GM19328 (cell line): ENCODE results near the gene KBTBD4.
"Not testable (repeated sequence)": the region's sequence is repeated elsewhere in the genome, so short reads cannot be mapped to it uniquely, and the experiment has no call there.

Experiments used
- ATAC-seq: cut with Tn5 transposase; IDR thresholded peaks from one replicate; pipeline ENCODE4 v1.9.1; 2021; ENCODE audit warnings: mild to moderate bottlenecking, moderate library complexity; ENCODE audit not compliant: unreplicated experiment

The KBTBD4 gene

DNA sequence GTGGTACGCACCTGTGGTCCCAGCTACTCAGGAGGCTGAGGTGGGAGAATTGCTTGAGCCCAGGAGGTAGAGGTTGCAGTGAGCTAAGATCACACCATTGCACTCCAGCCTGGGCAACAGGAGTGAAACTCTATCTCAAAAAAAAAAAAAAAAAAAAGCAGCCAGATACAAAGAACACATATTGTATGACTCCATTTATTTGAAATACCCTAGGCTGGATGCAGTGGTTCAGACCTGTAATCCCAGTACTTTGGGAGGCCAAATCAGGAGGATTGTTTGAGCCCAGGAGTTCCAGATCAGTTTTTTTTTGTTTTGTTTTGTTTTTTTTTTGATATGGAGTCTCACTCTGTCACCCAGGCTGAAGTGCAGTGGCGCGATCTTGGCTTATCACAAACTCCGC lies 16.4 kb downstream of the KBTBD4 start:
- ATAC-seq, result not testable (repeated sequence)

DNA sequence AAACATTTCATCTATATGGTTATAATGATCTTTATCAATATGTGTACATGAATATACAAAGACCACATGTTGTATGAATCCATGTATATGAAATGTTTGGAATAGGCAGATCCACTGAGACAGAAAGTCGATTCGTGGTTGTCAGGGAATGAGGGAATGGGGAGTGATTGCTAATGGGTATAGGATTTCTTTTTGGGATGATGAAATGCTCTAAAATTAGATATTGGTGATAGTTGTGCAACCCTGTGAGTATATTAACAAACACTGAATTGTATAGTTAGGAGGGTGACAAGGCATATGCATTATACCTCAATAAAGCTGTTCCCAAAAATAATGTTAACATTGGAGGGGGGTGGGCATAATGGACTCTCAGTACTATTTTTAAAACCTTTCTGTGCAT lies 18.3 kb downstream of the KBTBD4 start:
- no peak for ATAC-seq

DNA sequence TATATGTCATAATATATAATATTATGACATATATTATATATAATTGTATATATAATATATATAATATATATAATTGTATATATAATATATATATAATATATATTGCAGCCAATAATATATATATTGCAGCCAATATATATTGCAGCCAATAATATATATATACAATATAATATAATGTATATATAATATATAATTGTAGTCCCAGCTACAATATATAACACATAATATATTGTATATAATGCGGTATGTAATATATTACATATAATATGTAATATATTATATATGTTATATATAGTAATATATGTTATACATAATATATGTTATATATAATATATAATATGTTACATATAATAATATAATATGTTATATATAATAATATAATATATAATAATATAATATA lies 20.1 kb downstream of the KBTBD4 start:
- ATAC-seq, result no peak

DNA sequence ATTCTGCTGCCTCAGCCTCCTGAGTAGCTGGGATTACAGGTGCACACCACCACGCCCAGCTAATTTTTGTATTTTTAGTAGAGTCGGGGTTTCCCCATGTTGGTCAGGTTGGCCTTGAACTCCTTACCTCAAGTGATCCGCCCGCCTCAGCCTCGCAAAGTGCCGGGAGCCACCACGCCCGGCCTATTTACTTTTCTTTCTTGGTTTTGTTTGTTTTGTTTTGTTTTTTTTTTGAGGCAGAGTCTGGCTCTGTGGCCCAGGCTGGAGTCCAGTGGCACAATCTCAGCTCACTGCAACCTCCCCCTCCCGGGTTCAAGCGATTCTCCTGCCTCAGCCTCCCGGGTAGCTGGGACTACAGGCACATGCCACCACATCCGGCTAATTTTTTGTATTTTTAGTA lies 21.8 kb downstream of the KBTBD4 start:
- ATAC-seq, result not testable (repeated sequence)

DNA sequence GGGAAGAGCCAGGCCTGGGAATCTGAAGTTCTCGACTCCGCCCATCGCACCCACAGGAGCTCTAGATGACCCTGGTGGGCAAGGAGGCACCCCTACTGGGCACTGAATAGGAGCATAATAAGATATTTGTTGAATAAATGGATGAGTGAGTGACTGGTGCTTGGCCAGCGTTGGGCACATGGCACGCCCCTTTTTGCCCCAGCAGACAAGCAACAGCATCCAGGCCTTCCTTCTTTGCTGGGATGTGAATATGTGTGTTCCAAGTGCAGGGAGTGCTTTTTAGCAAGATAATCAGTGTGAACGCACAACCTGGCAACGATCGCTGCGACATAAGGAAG lies 25.4 kb downstream of the KBTBD4 start:
- peak; percentile 21 for ATAC-seq

DNA sequence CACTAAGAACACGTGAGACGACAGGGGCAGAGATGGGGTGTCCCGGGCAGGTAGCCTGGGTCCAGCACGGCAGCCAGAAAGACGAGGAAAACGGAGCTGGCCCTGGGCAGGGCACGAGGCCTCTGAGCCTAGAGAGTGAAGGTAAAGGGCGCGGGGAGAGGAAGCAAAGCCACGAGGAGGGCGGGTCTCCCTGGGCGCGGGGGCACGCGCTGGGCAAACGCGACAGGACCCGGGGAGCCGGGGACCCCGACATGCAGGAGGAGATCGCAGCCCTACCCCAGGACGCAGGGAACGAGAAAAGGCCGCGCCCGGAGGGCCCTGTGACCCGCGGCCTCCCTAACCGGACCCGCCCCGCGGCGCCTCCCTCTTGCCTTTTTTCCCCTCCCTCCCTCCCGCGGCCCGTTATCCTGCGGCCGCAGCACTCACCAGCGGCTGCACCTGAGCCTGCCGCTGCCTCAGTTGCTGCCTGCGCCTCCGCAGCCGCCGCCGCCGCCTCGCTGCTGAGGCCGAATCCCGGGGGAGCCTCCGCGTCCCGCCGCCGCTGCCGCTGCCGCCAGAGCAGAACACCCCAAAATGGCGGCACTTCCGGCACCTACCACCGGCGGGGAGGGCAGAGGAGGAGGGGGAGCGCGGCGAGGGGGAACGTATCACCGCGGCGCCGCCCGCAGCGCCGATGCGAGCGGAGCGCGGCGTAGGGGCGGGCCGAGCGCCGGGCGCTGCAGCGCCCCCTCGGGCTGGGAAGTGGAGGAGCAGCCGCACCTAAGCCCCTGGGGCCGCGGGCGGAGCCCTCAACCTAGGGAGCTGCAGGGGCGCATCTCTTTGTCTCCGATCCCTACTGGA lies 26.0 kb downstream of the KBTBD4 start, which contains the start of gene CELF1:
Gene CELF1, minus strand, starts transcription at position 567 of the 840 bp plus-strand sequence. CDS start 53,609 bp downstream, outside the sequence.
- ATAC-seq, result peak; percentile 88

DNA sequence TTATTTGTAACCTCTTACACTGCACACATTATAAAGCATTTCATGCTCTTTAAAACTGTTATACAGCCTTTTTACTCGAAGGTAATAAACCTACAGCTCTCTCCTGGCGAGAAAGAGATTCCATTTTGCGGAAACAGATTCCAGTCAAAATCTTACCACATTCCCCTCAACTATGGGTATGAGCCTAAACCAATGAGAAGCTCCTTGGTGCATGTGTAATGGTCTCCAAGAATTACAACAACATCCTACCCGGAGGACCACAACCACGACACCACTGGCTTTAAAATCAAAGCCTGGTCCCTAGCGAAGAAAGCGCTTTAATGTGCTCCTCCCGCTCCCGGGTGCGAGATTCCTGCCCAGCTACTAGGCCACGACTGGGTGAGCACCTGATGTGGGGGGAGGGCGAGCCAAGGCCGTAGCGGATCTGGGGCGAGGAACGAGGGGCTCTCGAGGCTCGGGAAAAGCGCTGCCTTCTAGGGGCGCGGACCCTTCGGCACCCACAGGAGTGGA lies 26.7 kb downstream of the KBTBD4 start:
- ATAC-seq, result peak; percentile 2

DNA sequence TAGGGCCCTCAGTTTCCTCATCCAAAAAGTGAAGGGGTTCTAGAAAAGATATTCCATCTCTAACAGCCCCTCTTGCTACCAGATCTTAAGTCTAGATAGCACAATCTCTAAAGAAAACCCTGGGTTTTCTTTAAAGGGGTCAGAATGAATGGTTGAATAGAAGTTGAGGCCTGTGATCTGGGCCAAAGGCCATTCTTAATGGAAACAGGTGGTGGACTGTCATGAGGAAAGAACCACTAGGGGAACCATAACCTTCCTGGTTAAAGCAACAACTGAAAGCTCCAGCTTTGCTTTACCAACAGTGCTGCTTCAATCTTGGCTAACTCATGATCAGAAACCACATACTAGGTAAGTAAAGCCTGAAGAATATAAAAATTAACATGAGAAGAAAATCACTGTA lies 27.7 kb downstream of the KBTBD4 start:
- ATAC-seq, result no peak

DNA sequence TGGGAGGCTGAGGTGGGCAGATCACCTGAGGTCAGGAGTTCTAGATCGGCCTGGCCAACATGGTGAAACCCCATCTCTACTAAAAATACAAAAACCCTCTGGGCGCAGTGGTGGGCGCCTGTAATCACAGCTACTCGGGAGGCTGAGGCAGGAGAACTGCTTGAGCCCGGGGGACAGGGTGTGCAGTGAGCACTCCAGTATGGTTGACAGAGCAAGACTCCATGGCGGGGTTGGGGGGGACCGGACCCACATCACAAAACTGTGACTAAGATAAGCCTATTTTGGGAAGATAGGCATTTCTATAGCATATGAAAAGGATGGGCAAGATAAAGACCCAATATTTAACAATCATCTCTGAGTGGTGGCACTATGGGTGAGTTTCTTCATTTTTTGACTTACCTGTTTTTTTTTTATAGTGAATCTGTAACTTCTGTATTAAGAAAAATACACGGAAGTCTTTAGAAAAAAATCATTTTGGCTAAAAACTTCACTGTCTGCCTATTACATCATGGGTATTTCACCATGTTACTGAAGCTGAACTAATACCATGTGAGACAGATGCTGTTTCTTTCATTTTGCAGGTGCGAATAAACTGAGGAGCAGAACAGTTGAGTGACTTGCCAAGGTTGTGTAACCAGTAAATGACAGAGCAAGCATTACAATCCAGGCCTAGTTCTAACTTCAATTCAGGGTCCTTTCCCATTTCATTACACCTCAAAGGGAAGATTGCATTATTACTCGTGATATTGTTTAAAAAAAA lies 28.3 kb downstream of the KBTBD4 start:
- ATAC-seq, result no peak

DNA sequence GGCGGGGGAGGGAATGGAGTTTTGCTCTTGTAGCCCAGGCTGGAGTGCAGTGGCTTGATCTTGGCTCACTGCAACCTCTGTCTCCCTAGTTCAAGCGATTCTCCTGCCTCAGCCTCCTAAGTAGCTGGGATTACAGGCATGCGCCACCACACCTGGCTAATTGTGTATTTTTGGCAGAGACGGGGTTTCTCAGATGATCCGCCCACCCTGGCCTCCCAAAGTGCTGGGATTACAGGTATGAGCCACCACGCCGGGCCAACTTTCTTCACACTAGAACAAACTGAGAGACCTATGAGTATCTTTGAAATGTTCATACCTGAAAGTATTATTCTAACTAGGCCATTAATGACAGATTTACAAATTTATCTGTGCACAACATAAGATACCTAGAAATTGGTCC lies 32.5 kb downstream of the KBTBD4 start:
- ATAC-seq, result not testable (repeated sequence)

DNA sequence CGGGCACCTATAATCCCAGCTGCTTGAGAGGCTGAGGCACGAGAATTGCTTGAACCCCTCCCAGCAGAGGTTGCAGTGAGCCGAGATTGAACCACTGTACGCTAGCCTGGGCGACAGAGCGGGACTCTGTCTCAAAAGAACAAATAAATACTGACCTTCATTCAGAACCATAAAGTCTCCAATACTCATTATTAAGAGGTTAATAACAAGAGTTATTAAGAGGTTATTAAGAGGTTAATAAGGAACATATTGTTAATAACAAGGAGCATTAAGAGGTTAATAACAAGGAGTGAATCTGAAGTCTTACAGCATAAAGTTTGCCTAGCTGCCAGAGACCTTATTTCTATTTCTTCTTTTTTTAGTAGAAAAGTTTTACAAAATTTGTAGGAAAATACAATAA lies 33.5 kb downstream of the KBTBD4 start:
- ATAC-seq, result no peak

DNA sequence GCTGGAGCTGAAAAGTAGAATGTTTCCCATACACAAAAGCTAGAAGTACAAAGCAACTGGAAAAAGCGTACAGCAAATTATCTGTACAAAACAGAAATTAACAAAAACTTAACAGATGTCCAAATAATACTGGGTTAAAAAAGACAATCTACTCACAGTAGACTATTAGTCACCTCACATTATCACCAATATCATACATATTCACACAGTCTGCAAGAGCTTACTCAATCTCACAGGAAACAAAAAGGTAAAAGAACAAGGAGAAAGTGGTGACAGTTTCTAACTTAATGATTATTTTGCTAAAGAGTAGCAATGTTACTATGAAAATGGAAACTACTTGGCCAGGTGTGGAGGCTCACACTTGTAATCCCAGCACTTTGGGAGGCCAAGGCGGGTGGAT lies 37.7 kb downstream of the KBTBD4 start:
- no peak for ATAC-seq

DNA sequence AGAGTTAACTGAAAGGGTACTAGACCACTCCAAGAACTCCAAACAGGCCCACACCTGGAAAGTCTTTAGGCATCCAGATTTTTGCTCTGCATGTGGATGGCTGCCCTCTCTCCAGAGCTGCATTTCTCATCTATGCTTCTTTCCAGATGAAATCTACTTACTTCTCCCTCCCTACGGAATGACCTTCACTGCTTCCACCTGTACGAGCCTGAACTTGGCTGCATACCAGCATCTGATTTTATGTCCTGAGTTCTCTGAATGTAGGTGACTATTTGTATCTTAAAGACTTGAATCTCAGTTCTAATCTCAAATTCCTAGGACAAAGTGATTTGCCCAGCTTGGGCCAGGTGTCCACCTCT lies 39.1 kb downstream of the KBTBD4 start:
- no peak for ATAC-seq

DNA sequence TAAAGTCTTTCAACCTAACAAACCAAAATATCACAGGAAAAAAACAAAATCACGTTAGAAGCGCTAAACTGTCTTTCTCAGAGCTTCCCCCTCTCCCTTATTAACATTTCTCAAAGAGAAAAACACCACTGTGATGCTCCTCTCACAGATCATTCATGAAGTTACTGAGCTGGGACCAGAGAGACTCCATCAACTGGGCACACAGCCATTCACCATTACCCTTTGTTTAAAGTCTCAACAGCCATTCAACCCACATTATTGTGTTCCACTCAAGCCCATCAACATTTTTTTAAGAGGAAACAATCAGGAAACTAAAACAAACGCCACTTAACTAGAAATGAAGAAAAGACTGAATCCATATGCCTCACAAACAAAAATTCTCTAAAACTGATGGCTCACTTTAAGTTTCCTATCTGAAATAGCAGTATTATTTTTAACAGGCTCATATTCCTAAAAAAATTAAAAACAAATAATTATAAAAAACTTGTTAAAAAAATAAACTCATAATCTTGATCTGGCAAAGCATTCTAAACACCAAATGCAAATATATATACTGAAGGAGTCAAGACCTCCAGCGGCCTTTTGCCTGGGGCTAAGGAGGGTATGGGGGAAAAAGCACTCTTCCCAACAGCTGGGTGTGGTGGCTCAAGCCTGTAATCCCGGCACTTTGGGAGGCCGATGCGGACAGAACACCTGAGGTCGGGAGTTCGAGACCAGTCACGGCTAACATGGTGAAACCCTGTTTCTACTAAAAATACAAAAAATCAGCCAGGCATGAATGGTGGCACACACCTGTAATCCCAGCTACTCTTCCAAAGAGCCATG lies 39.8 kb downstream of the KBTBD4 start:
- no peak for ATAC-seq

DNA sequence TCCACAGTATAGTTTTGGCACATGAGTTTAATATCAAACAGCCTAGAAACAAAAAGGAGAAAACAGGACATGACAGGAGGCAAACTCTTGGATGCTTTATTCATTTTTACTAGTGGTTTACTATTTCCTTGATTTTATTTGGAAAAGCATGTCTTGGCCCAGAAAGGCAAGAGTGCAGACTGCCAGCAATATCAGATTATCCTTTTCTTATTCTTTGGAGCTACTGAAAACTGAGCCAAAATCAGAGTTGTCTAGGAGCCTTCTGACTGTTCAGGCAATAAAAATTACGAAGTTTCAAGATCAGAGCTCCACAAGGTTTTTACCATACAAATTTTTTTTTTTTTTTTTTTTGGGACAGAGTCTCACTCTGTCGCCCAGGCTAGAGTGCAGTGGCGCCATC lies 41.9 kb downstream of the KBTBD4 start:
- no peak for ATAC-seq

DNA sequence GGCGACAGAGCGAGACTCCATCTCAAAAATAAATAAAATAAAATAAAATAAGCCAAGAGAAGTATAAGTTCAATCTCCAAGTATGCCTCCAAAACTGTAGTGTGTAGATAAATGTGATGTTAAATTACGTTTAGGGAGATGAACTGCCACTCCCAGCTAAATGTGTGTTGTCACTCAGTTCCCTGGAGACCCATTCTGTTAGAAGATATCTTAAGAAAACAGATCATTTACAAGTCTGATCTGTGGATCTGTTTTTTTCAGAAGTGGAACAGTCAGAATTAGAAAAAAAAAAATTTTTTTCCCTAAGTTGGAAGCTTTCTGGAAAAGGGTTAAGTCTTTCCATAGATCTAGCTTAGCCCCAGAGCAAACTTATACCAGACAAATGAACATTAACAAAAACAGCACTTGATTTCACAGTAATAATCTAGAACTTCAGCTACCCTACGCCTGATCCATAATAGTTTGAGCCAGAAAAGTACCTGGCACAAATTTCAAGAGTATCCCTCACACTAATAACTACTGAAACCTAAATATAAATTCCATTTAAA lies 44.0 kb downstream of the KBTBD4 start:
- no peak for ATAC-seq

DNA sequence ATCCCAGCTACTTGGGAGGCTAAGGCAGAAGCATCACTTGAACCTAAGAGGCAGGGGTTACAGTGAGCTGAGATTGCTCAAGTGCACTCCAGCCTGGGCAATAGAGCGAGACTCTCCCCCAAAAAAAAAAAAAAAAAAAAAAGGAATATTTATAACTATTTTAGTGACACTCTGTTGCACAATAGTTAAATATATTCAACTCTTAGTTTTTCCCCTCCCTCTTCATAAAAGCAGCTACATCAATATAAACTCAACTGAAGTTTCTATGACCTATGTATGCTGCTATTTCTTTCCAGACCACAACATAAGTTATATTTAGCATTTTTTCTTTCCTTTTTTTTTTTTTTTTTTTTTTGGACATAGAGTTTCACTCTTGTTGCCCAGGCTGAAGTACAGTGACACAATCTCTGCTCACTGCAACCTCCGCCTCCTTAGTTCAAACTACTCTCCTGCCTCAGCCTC lies 45.0 kb downstream of the KBTBD4 start:
- ATAC-seq, result no peak

DNA sequence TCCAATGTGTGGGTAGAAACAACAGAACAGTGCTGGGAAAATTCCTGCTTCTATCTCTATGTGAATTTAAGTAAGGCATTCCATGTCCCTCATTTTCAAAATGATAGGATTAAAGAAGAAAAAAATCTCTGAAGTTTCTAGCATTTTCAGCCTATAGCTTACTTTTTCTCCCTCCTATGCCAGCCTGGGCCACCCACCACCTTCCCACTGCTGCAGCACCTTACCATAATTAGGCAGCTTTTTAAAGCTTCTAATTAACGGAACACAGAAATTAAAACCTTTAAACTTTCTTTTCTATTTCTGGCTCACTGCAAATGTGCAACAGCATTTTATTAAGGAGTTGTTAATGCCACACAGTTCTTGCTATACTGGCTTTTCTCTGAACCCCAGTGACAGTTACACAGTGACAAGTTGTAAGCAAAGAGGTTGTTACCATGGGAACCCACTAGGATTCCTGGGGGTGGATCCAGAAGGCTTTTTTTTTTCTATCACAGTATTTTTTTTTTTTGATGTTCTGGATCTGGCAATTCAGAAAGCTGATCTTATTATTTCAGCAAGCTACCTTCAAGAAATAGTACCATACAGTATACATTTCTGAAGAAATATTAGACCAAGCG lies 46.1 kb downstream of the KBTBD4 start:
- no peak for ATAC-seq

DNA sequence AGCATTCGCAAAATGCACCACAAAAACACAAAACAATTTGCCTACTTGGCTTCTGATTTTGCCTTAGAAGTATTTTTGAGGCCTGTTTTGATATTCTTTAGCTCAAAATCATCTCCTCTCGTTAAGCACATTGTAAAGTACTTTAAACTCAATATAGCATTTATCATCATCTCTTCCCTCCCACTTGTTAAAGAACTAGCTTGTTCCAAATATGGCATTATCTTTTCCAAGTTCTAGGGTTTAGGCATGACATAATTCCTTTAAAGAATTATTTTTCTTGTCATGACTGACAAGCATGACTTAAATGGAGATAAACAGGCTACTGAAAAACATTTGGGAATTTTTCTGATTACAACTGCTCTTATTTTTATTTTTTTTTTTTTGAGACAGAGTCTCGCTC lies 47.1 kb downstream of the KBTBD4 start:
- no peak for ATAC-seq

DNA sequence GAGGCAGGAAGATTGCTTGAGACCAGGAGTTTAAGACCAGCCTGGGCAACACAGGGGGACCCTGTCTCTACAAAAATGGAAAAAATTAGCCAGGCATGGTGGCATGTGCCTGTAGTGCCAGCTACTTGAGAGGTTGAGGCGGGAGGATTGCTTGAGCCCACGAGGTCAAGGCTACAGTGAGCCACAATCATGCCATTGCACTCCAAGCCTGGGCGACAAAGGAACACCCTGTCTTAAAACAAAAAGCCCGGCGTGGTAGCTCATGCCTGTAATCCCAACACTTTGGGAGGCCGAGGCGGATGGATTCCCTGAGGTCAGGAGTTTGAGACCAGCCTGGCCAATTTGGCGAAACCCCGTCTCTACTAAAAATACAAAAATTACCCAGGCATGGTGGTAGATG lies 48.0 kb downstream of the KBTBD4 start:
- not testable (repeated sequence) for ATAC-seq
